Activated T-helper 1 cell treated with anti-CD3 and anti-CD28 coated beads, Interleukin-12 subunit alpha, Interleukin-12 subunit beta, Interleukin-2, Interleukin-4 antibody, amounts not matched to agents 30 ng/mL and 10 ng/mL and 1 ng/mL, durations not matched to agents 14 hours and 24 hours and 36 hours (primary cell): ENCODE measurements around the gene RPIA. TPM values are rescaled to one million over a fixed set of nuclear protein-coding genes. Genes with fewer than 3 reads are reported as not detected.

Experiments used
- DNase-seq: peaks from one replicate; pipeline ENCODE4 v3.0.0; 2021; ENCODE audit warnings: low spot score
- H3K27ac Mint-ChIP-seq: one replicate; pipeline ENCODE4 v1.8.0; 2021; ENCODE audit warnings: mild to moderate bottlenecking, mixed read lengths
- H3K27me3 Mint-ChIP-seq: one replicate; pipeline ENCODE4 v1.8.0; 2022; ENCODE audit warnings: mild to moderate bottlenecking, moderate library complexity, mixed read lengths; ENCODE audit not compliant: insufficient read depth
- H3K36me3 Mint-ChIP-seq: one replicate; pipeline ENCODE4 v1.8.0; 2021; ENCODE audit warnings: low read depth, mixed read lengths
- H3K4me1 Mint-ChIP-seq: one replicate; pipeline ENCODE4 v1.8.0; 2021; ENCODE audit warnings: low read depth, mixed read lengths
- H3K4me3 Mint-ChIP-seq: one replicate; pipeline ENCODE4 v1.8.0; 2021; ENCODE audit warnings: mild to moderate bottlenecking, moderate library complexity, mixed read lengths
- H3K9me3 Mint-ChIP-seq: one replicate; pipeline ENCODE4 v1.8.0; 2021; ENCODE audit warnings: mixed read lengths
- intact Hi-C: fragments of 100-400 bp; cut with micrococcal nuclease; formaldehyde crosslinking; loops from one replicate; pipeline ENCODE4 v1.15.1; 2024
- total RNA-seq: library from RNA; stranded (reverse); gene quantifications from 2 replicates; pipeline ENCODE4 v1.2.3, GENCODE V29; 2022

RPIA gene
- total RNA-seq, 1 donor from 2014 or later: 79.1 TPM

DNA sequence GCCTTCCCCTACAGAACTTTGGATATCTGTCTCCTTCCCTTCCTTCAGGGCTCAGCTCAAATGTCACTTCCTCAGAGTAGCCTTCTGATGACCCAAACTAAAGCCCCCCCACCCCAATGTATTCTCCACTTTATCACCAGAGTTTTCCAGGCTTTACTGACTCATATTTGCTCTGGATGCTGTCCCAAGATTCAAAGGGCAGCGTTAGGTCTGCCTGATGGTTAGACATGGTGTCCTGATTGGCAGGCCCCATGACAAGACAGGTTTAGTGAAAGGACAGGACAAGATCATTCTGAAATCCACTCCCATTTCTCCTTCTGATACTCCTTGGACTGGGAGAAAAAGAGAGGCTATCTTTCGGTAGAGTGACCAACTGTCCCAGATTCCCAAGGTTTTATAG, 22.6 kb upstream of the RPIA start:
- Mint-ChIP-seq H3K27ac (no peak overlapping the region), H3K4me1 (peaks cover 5% of the 10 kb centered on the region), H3K27me3 (peaks cover 4% of the 10 kb centered on the region), H3K36me3 (no peaks in the 10 kb centered on the region), H3K4me3 (no peak overlapping the region), H3K9me3 (no peaks in the 10 kb centered on the region)
- intact Hi-C loops: loop anchor here (1.0 to 5.0 kb wide), 4 partner anchors 42 to 477 kb away; partner anchors contain the start of gene EIF2AK3
- no peak for DNase-seq

DNA sequence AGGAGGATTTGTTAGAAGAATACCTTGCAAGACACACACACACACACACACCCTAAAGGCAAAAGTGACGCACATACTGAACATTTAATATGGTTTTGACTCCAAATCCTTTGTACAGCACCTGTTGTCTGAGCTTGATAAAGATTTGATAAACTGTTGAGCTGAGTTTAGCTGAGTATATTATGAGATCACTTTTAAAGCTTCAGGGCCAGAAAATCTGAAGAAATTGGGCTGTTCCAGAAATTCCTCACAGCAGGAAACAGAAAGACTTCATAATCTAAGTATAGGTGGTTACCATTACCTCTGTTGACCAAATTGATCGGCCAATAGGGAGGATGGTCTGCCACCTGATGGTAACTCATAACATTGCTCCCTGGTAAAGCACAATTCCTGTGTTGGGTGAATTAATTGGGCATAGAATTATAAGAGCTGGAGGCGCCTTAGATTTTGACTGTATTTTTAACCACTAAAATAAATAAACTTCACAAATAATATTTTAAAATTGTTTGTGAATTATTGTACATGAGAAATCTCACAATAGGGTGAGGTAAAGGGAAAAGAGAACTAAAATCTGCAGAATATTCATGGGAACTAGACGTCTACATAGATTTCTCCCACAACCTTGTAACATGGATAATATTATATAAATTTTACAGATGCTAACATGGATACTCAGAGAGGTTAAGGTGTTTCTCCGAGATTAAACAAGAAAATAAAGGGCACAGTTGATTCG, 21.8 kb upstream of the RPIA start:
- peaks cover 5% of the 10 kb centered on the region for H3K4me1 Mint-ChIP-seq
- H3K9me3 Mint-ChIP-seq: no peaks in the 10 kb centered on the region
- H3K4me3 Mint-ChIP-seq: no peak overlapping the region
- no peaks in the 10 kb centered on the region for H3K36me3 Mint-ChIP-seq
- DNase-seq: peak; percentile 5
- peaks cover 4% of the 10 kb centered on the region for H3K27me3 Mint-ChIP-seq
- H3K27ac Mint-ChIP-seq: no peak overlapping the region
- intact Hi-C loops: loop anchor here (1.0 to 5.0 kb wide), 5 partner anchors 42 to 477 kb away; partner anchors contain the start of gene EIF2AK3

DNA sequence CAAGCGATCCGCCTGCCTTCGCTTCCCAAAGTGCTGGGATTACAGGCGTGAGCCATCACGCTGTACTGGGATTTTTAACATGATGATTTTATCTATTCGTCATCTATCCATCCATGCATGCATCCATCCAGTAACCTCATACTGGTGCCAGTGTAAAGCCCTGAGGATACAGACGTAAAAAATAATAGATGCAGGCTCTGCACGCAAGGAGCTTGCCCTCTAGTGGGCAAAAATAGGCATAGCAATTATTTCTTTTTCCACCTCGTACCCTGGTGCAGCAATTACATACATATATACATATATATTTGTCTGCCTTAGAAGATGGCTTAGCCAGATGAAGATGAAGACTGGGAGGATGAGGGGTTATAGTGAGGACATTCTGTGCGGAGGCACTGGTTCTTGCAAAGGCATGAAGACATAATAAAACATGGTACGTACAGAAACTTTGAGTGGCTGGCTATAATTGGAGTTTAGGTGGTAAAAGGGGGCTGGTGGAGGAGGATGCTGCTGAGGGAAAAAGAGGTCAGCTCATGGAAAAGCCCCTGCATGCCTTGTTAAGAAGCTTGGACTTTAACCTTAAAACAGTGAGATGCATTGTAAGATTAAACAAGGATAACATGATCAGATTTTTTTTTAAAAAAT, 19.6 kb upstream of the RPIA start:
- DNase-seq: no peak
- H3K4me1 Mint-ChIP-seq: peaks cover 5% of the 10 kb centered on the region
- no peaks in the 10 kb centered on the region for H3K36me3 Mint-ChIP-seq
- peaks cover 4% of the 10 kb centered on the region for H3K27me3 Mint-ChIP-seq
- H3K4me3 Mint-ChIP-seq: no peak overlapping the region
- H3K9me3 Mint-ChIP-seq: no peaks in the 10 kb centered on the region
- intact Hi-C loops: loop anchor here (1.0 to 5.0 kb wide), 2 partner anchors 19 to 320 kb away; partner anchors contain the start of gene RPIA
- no peak overlapping the region for H3K27ac Mint-ChIP-seq

DNA sequence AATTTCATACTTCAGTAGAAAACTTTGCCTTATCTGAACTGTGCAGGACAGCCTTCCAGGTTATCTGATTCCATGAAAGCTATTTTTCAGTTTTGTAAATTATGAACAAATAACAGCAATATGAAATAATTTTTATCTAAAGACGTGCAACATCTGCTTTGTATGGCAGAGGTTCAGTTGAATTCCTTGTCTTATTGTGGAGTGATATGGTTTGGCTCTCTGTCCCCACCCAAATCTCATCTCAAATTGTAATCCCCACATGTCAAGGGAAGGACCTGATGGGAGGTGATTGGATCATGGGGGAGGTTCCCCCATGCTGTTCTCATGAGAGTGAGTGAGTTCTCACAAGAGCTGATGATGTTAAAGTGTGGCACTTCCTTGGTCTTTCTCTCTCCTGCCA, 18.1 kb upstream of the RPIA start:
- Mint-ChIP-seq H3K9me3 (no peaks in the 10 kb centered on the region), H3K4me3 (no peak overlapping the region), H3K4me1 (peaks cover 5% of the 10 kb centered on the region), H3K27me3 (peaks cover 4% of the 10 kb centered on the region), H3K36me3 (no peaks in the 10 kb centered on the region), H3K27ac (no peak overlapping the region)
- DNase-seq: no peak
- intact Hi-C loops: loop anchor here (5.0 kb wide), 1 partner anchor 321 kb away; no protein-coding TSS in a partner anchor

DNA sequence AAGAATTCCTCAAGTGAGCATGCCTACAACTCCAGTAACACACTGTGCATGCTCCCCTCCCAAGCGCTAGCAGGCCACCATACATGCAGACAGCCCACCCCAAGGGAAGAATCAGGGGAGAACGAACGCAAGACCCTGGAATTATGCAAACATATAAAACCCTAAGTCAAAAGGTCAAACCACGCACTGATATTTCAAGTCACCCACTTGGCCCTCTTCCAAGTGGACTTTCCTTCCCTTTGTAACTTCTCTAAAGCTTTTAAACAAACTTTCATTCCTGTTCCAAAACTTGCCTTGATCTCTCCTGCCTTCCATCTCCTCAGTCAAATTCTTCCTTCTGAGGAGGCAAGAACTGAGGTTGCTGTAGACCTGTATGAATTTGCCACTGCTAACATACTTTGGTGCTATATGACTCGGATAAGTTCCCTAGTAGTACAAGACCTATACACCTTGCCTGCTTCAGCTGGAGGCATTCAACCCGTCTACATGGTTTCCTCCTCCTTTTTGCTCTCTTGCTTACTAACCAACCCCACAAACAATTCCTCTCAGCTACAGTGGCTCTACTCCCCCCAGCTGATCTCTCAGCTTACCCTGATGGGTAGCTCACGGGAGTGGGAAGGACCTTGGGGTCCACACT, 11.1 kb upstream of the RPIA start:
- intact Hi-C loops: no loop called here
- no peaks in the 10 kb centered on the region for H3K4me1 Mint-ChIP-seq
- no peak overlapping the region for H3K4me3 Mint-ChIP-seq
- peaks cover 2% of the 10 kb centered on the region for H3K27me3 Mint-ChIP-seq
- no peak for DNase-seq
- H3K9me3 Mint-ChIP-seq: peaks cover 31% of the 10 kb centered on the region
- H3K36me3 Mint-ChIP-seq: peaks cover 1% of the 10 kb centered on the region
- no peak overlapping the region for H3K27ac Mint-ChIP-seq

DNA sequence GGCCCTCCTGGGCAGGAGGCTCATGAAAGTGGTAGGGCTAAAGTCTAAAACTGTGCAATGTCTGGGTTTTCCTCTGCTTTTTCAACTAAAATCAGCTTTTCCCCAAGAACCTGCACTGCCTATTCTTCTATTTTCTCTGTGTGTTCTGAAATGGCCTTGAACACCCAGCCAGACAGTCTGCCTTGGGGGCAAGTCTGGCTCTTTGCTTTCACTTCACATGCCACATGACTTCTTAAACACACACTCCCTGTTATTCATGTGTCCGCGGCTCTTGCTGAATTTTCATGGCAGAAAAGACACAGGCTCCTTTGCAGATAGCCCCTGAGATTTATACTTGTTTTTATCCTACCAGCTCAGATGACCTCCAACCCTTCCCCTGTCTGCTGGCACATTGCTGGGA, 10.6 kb upstream of the RPIA start:
- peaks cover 35% of the 10 kb centered on the region for H3K9me3 Mint-ChIP-seq
- intact Hi-C loops: no loop called here
- no peak overlapping the region for H3K4me3 Mint-ChIP-seq
- H3K27me3 Mint-ChIP-seq: peaks cover 2% of the 10 kb centered on the region
- H3K36me3 Mint-ChIP-seq: peaks cover 1% of the 10 kb centered on the region
- no peak for DNase-seq
- H3K4me1 Mint-ChIP-seq: no peaks in the 10 kb centered on the region
- no peak overlapping the region for H3K27ac Mint-ChIP-seq

DNA sequence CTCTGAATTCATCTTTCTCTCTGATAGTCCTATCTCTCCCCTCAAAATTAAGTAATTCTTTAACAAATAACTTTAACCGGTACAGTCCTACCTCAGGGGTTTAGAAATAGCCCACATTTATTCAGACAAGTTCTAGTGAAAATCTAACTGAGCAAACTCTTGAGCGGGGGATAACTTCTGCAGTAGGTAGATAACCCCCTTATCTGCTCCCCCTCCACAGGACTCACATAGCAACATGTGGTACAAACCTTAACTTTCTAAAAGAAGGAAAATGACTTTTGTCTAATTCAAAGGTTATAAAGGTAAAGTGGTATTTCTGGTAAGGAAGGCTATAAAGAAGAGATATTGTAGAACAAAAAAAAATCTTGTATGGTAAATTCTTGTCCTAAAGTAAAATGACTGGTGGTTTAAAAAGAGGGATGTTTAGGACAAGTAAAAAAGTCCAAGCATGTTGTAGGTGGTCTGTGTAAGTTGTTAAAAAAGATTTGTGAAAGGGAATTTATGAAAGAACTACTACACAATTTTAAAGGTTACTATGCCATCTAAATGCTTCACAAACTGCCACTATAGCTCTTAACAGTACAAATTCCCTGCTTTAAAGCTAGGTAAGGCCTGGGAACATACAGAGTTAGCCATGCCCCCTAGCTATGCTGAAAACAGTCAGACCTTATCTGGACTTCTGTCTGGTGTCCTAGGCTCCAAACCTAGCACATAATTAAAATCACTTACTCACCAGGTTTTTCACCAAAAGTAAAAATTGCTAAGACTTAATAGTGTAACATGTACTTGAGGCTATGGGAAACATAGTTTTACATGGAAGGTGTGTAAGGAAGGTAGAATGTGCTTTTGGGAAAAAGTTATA, 8.1 kb upstream of the RPIA start:
- Mint-ChIP-seq H3K36me3 (peaks cover 6% of the 10 kb centered on the region), H3K4me3 (no peak overlapping the region), H3K27ac (no peak overlapping the region), H3K27me3 (peaks cover 2% of the 10 kb centered on the region), H3K4me1 (no peaks in the 10 kb centered on the region), H3K9me3 (peaks cover 35% of the 10 kb centered on the region)
- no peak for DNase-seq
- intact Hi-C loops: no loop called here

DNA sequence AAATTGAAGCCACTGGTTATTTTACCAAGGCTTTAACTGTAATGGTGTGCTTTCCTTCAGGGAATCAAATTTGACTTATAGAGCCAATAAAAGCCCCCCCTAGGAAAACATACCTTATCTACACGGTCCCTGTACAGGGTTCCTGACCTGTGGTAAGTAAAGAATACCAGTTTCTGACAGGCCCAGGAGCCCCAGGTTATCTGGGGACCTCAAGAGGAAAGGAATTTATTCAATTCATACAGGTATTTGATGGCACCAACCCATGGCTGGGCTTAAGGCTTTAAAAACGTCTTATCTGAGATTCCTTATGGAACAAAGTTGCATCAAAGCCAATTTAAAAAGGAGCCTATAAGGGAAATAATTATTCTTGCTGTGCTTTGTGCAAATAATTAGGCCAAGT, 7.0 kb upstream of the RPIA start:
- H3K4me1 Mint-ChIP-seq: peaks cover 4% of the 10 kb centered on the region

DNA sequence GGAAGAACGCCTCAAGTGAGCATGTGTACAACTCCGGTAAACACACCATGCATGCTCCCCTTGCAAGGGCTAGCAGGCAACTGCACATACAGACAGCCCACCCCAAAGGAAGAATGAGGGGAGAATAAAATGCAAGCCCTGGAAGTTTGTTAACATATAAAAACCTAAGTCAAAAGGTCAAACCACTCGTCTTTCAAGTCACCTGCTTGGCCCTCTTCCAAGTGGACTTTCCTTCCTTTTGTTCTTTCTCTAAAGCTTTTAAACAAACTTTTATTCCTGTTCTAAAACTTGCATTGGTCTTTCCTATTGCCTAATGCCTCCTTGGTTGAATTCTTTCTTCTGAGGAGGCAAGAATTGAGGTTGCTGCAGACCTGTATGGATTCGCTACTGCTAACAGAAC, 5.2 kb upstream of the RPIA start:
- H3K27me3 Mint-ChIP-seq: peaks cover 2% of the 10 kb centered on the region
- H3K4me3 Mint-ChIP-seq: no peak overlapping the region
- H3K4me1 Mint-ChIP-seq: peaks cover 17% of the 10 kb centered on the region
- peaks cover 35% of the 10 kb centered on the region for H3K9me3 Mint-ChIP-seq
- intact Hi-C loops: no loop called here
- DNase-seq: no peak
- H3K27ac Mint-ChIP-seq: no peak overlapping the region
- peaks cover 8% of the 10 kb centered on the region for H3K36me3 Mint-ChIP-seq

More for the DNA sequence above, 7.0 kb upstream of the RPIA start:
- no peak overlapping the region for H3K27ac Mint-ChIP-seq
- peaks cover 35% of the 10 kb centered on the region for H3K9me3 Mint-ChIP-seq
- intact Hi-C loops: no loop called here
- peaks cover 2% of the 10 kb centered on the region for H3K27me3 Mint-ChIP-seq
- H3K36me3 Mint-ChIP-seq: peaks cover 8% of the 10 kb centered on the region
- no peak for DNase-seq
- no peak overlapping the region for H3K4me3 Mint-ChIP-seq

DNA sequence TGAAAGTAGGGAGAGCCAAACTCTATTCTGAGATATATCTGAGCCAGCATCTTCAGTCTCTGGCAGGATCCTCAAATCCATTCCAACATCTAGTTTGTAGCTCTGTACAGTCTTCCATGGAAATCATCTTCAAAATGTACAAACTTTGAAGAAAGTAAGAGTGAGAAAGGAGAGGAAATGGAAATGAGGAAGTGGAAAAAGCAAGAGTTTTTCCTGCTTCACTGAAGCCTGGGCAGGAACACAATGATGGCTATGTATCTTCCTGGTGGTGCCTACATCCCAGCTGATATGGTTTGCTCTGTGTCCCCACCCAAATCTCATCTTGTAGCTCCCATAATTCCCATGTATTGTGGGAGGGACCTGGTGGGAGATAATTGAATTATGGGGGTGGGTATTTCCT, 4.1 kb upstream of the RPIA start:
- no peak for DNase-seq
- H3K4me1 Mint-ChIP-seq: peaks cover 22% of the 10 kb centered on the region
- H3K27ac Mint-ChIP-seq: no peak overlapping the region
- intact Hi-C loops: no loop called here
- H3K36me3 Mint-ChIP-seq: peaks cover 8% of the 10 kb centered on the region
- no peak overlapping the region for H3K4me3 Mint-ChIP-seq
- H3K9me3 Mint-ChIP-seq: peaks cover 28% of the 10 kb centered on the region
- no peaks in the 10 kb centered on the region for H3K27me3 Mint-ChIP-seq

DNA sequence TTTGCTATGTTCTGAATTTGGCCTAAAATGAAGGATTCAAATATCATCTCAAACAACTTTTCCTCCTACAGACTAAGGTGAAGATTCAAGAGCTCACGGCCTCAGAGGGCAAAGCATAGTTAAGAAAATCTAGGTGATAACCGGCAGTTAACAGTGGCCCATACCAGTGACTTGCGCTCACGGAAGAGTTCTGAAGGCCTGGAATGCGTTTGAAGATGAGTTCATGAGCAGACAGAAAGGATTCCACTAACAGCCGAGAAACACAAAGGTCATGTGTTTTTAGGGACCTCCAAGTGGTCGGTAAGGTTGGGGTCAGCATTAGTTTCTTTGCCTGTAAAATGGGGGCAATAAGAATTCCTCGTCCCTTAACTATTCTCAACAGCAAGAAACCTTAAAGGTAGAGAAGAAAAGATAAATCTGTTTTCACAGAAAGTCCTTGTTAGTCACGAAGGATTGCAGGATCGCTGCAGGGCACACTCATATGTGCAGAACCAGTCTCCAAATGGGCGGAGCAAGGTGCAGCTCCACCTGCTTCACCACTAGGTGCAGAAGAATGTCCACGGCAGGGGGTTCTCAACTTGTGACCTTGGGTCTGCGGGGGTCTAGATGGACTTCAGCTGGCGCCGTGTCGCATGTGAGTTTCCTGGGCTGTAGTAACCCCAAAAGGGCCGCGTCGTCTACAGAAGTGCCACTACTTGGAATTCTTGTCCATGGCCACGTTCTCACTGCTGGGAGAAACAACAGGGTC, 708 bp upstream of the RPIA start:
- intact Hi-C loops: loop anchor here (1.0 kb wide), 5 partner anchors 18 to 99 kb away; partner anchors contain the start of gene EIF2AK3
- Mint-ChIP-seq H3K9me3 (no peaks in the 10 kb centered on the region), H3K36me3 (peaks cover 8% of the 10 kb centered on the region), H3K4me3 (peak overlapping the region; percentile 96), H3K27ac (peak overlapping the region; percentile 91), H3K4me1 (peaks cover 40% of the 10 kb centered on the region), H3K27me3 (no peaks in the 10 kb centered on the region)
- DNase-seq: peak; percentile 41

DNA sequence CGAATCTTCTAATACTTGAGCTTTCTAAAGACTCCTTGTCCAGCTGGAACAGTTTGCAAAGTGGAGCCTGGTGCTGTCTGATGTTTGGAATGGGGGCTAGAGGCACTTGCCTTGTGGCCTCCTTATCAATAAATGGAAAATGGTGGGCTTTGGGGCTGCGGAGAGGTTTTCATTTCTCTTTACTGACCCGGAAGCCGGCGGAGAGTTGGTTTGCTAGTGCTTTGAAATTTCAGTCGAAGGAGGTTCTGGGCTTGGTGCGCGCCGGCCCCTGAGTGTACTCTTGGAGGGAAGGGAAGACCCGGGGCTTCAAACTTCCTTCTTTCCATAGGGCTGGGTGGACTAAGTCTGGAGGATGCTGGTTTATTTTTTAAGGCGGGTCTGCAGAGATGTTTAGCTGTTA, 714 bp downstream of the RPIA start:
- H3K27ac Mint-ChIP-seq: peak overlapping the region; percentile 91
- no peaks in the 10 kb centered on the region for H3K27me3 Mint-ChIP-seq
- intact Hi-C loops: no loop called here
- peaks cover 8% of the 10 kb centered on the region for H3K36me3 Mint-ChIP-seq
- H3K9me3 Mint-ChIP-seq: no peaks in the 10 kb centered on the region
- peak; percentile 24 for DNase-seq
- H3K4me1 Mint-ChIP-seq: peaks cover 47% of the 10 kb centered on the region
- peak overlapping the region; percentile 96 for H3K4me3 Mint-ChIP-seq
